Endodermal cell (in vitro differentiated cells): ENCODE data around the gene CENPN. TPM values are rescaled to one million over a fixed set of nuclear protein-coding genes. Genes with fewer than 3 reads are reported as not detected.

Source experiments
- DNase-seq: peaks from one replicate; pipeline ENCODE4 v3.0.0-alpha.2; 2017
- H3K27ac ChIP-seq: 2 replicates; pipeline ENCODE4 v1.5.1; 2013; ENCODE audit warnings: mild to moderate bottlenecking, low read depth, low read length, moderate library complexity
- H3K27me3 ChIP-seq: 2 replicates; pipeline ENCODE4 v1.6.1; 2013; ENCODE audit warnings: mild to moderate bottlenecking, low read length, moderate library complexity; ENCODE audit not compliant: insufficient read depth, control insufficient read depth, poor library complexity, severe bottlenecking
- H3K36me3 ChIP-seq: 2 replicates; pipeline ENCODE4 v1.7.0; 2013; ENCODE audit warnings: mild to moderate bottlenecking, low read length, moderate library complexity; ENCODE audit not compliant: control insufficient read depth, insufficient read depth
- H3K4me1 ChIP-seq: one replicate; pipeline ENCODE4 v1.7.0; 2013; ENCODE audit warnings: low read length; ENCODE audit not compliant: control insufficient read depth, insufficient read depth
- H3K4me3 ChIP-seq: 2 replicates; pipeline ENCODE4 v1.5.1; 2013; ENCODE audit warnings: mild to moderate bottlenecking, low read length, moderate library complexity
- H3K9ac ChIP-seq: 2 replicates; pipeline ENCODE4 v1.6.1; 2013; ENCODE audit warnings: mild to moderate bottlenecking, low read length, moderate library complexity; ENCODE audit not compliant: poor library complexity, severe bottlenecking; ENCODE audit errors: extremely low read depth
- H3K9me3 ChIP-seq: 2 replicates; pipeline ENCODE4 v1.6.1; 2013; ENCODE audit warnings: mild to moderate bottlenecking, low read length, moderate library complexity; ENCODE audit not compliant: control insufficient read depth
- H3K27ac Mint-ChIP-seq: 2 replicates; pipeline ENCODE4 v1.8.0; 2020; ENCODE audit warnings: mixed read lengths
- H3K27me3 Mint-ChIP-seq: 2 replicates; pipeline ENCODE4 v1.8.0; 2021; ENCODE audit warnings: mild to moderate bottlenecking, mixed read lengths; ENCODE audit not compliant: insufficient read depth
- H3K36me3 Mint-ChIP-seq: 2 replicates; pipeline ENCODE4 v1.8.0; 2020; ENCODE audit warnings: low read depth, mixed read lengths
- H3K4me1 Mint-ChIP-seq: 2 replicates; pipeline ENCODE4 v1.8.0; 2020; ENCODE audit warnings: mixed read lengths
- H3K4me3 Mint-ChIP-seq: 2 replicates; pipeline ENCODE4 v1.8.0; 2020; ENCODE audit warnings: mild to moderate bottlenecking, moderate library complexity, mixed read lengths
- H3K9me3 Mint-ChIP-seq: 2 replicates; pipeline ENCODE4 v1.8.0; 2020; ENCODE audit warnings: mild to moderate bottlenecking, mixed read lengths
- WGBS, 2 experiments: methylation state at CpG; one replicate each; pipeline versions ENCODE4 v1.1.5 to v1.1.7; 2013; ENCODE audit warnings: missing lambda C conversion rate in 2 of 2, mixed read lengths in 1 of 2; ENCODE audit not compliant: insufficient coverage in 1 of 2, insufficient read length in 1 of 2; 5-methylcytosine and 5-hydroxymethylcytosine counted together
- total RNA-seq, 2 donors: library from RNA; stranded (reverse); fragmentation: NEBNext Ultra II Directional in 1 of 2; extraction: Animal tissue kit (Norgen Biotek cat#: 25700) in 1 of 2; gene quantifications; 2 replicates in 1 of 2; 3 replicates in 1 of 2; pipeline ENCODE4 v1.2.1, GENCODE V29; 2021
- TF ChIP-seq, protein P1 (sequence below): fragments of 200-600 bp; sonication (generic); conservative IDR thresholded peaks from 2 replicates; pipeline ENCODE4 v1.5.0; 2021; ENCODE audit warnings: antibody characterized with exemption, mild to moderate bottlenecking

Gene CENPN
- total RNA-seq, 2 donors from 2014 or later: 45.1 to 52.8 TPM

DNA sequence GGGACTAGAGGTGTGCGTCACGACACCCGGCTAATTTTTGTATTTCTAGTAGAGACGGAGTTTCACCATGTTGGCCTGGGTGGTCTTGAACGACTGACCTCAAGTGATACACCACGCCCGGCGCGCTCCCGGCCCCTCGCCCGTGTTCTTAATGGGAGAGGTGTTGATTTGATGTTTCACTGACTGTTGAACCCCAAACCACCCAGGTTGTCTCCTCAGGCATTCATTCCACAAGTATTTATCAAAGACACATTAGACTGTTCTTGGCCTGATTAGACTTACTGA is 1.4 kb downstream of the CENPN start:
- Mint-ChIP-seq H3K4me1 (peaks cover 12% of the 10 kb centered on the region), H3K4me3 (peak overlapping the region; percentile 83), H3K27ac (peak overlapping the region; percentile 100), H3K27me3 (no peaks in the 10 kb centered on the region), H3K36me3 (peaks cover 13% of the 10 kb centered on the region), H3K9me3 (no peaks in the 10 kb centered on the region)
- Histone ChIP-seq H3K9me3 (no peaks in the 10 kb centered on the region), H3K27ac (no peak overlapping the region), H3K4me3 (peak overlapping the region; percentile 94), H3K4me1 (no peaks in the 10 kb centered on the region), H3K27me3 (no peaks in the 10 kb centered on the region), H3K9ac (no peak overlapping the region), H3K36me3 (peaks cover 23% of the 10 kb centered on the region)
- TF ChIP-seq, protein P1, sequence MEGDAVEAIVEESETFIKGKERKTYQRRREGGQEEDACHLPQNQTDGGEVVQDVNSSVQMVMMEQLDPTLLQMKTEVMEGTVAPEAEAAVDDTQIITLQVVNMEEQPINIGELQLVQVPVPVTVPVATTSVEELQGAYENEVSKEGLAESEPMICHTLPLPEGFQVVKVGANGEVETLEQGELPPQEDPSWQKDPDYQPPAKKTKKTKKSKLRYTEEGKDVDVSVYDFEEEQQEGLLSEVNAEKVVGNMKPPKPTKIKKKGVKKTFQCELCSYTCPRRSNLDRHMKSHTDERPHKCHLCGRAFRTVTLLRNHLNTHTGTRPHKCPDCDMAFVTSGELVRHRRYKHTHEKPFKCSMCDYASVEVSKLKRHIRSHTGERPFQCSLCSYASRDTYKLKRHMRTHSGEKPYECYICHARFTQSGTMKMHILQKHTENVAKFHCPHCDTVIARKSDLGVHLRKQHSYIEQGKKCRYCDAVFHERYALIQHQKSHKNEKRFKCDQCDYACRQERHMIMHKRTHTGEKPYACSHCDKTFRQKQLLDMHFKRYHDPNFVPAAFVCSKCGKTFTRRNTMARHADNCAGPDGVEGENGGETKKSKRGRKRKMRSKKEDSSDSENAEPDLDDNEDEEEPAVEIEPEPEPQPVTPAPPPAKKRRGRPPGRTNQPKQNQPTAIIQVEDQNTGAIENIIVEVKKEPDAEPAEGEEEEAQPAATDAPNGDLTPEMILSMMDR: no peak
- WGBS, 2 experiments: 78 to 95% methylated on average over 6 to 12 of the region's 12 CpGs
- DNase-seq: no peak

DNA sequence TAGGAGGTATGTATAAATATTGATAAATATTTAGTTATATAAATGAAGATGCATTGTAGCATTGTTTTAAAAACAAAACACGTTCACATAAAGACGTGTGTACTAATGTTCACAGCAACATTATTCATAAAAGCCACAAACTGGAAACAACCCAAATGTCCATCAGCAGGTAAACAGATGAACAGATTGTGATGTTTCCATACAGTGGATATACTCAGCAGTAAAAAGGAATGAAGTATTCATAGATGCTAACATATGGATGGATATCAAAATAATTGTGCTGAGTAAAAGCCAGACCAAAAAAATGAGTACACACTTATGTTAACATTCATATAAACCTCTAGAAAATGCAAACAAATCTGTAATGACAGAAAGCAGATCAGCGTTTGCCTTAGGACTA is 6.0 kb downstream of the CENPN start:
- Histone ChIP-seq H3K9ac (no peak overlapping the region), H3K27ac (no peak overlapping the region), H3K27me3 (no peaks in the 10 kb centered on the region), H3K4me1 (no peaks in the 10 kb centered on the region), H3K36me3 (peaks cover 62% of the 10 kb centered on the region), H3K4me3 (no peak overlapping the region), H3K9me3 (no peaks in the 10 kb centered on the region)
- no peak for DNase-seq
- TF ChIP-seq, protein P1: no peak
- H3K4me3 Mint-ChIP-seq: no peak overlapping the region
- H3K9me3 Mint-ChIP-seq: no peaks in the 10 kb centered on the region
- no peaks in the 10 kb centered on the region for H3K27me3 Mint-ChIP-seq
- 99% methylated on average over 3 of the region's 3 CpGs; no CpG with 5 or more reads in 1 of the 2 experiments for WGBS, 2 experiments
- H3K36me3 Mint-ChIP-seq: peaks cover 48% of the 10 kb centered on the region
- H3K4me1 Mint-ChIP-seq: no peaks in the 10 kb centered on the region
- H3K27ac Mint-ChIP-seq: no peak overlapping the region

DNA sequence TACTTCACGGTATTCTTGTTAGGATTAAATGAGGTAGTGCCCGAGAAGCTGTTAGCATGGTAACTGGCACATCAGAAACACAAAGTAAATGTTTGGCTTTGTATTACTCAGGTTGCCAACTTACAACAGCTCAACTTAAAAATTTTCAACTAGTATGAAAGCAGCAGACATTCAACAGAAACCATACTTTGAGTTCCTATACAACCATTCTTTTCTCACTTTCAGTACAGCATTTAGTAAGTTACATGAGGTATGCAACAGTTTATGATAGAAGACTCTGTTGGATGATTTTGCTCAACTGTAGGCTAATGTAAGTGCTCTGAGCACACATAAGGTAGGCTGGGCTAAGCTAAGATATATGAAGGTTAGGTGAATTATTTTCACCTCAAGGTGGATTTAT is 7.7 kb downstream of the CENPN start:
- no peaks in the 10 kb centered on the region for H3K9me3 ChIP-seq
- no peak for DNase-seq
- H3K27me3 ChIP-seq: no peaks in the 10 kb centered on the region
- 100% methylated on average over 2 of the region's 2 CpGs for WGBS, 2 experiments
- Mint-ChIP-seq H3K4me1 (no peaks in the 10 kb centered on the region), H3K27me3 (no peaks in the 10 kb centered on the region), H3K27ac (no peak overlapping the region), H3K9me3 (no peaks in the 10 kb centered on the region), H3K4me3 (no peak overlapping the region), H3K36me3 (peaks cover 62% of the 10 kb centered on the region)
- no peaks in the 10 kb centered on the region for H3K4me1 ChIP-seq
- no peak overlapping the region for H3K9ac ChIP-seq
- TF ChIP-seq, protein P1: no peak
- H3K36me3 ChIP-seq: peaks cover 79% of the 10 kb centered on the region
- no peak overlapping the region for H3K4me3 ChIP-seq
- H3K27ac ChIP-seq: no peak overlapping the region
